Psoas muscle (tissue), 8 donors: ENCODE measurements around the gene SSBP2. TPM values are rescaled to one million over a fixed set of nuclear protein-coding genes. Genes with fewer than 3 reads are reported as not detected.
"Not testable (repeated sequence)": the region's sequence is repeated elsewhere in the genome, so short reads cannot be mapped to it uniquely, and the experiment has no call there.

Experiments used
- ATAC-seq, 4 donors: fragments of 200-7000 bp; cut with Tn5 transposase; one replicate each; pipeline ENCODE4 v1.9.1; 2020; ENCODE audit warnings: moderate library complexity in 3 of 4, mild to moderate bottlenecking in 2 of 4
- DNase-seq, 2 donors: peaks; one replicate each; pipeline ENCODE4 v3.0.0-alpha.2; 2020
- H3K27ac ChIP-seq: fragments of 200-600 bp; one replicate; pipeline ENCODE4 v1.8.0; 2022
- H3K27me3 ChIP-seq, 3 donors: fragments of 200-600 bp in 1 of 3; one replicate each; pipeline versions ENCODE4 v1.6.1 to v1.8.0; 2013 to 2022; ENCODE audit warnings: low read length in 2 of 3, mild to moderate bottlenecking in 2 of 3, moderate library complexity in 1 of 3; ENCODE audit not compliant: insufficient read depth in 3 of 3
- H3K36me3 ChIP-seq, 2 donors: fragments of 200-600 bp in 1 of 2; one replicate each; pipeline versions ENCODE4 v1.6.1 to v1.8.0; 2013 to 2022; ENCODE audit warnings: low read depth in 1 of 2, mild to moderate bottlenecking in 1 of 2, moderate library complexity in 1 of 2; ENCODE audit not compliant: insufficient read depth in 1 of 2
- H3K4me1 ChIP-seq: fragments of 200-600 bp; one replicate; pipeline ENCODE4 v1.8.0; 2022
- H3K4me3 ChIP-seq: fragments of 200-600 bp; one replicate; pipeline ENCODE4 v1.8.0; 2022; ENCODE audit warnings: mild to moderate bottlenecking
- H3K9me3 ChIP-seq: fragments of 200-600 bp; one replicate; pipeline ENCODE4 v1.8.0; 2022
- CTCF ChIP-seq: fragments of 200-600 bp; IDR thresholded peaks from one replicate; pipeline ENCODE4 v1.8.0; 2022; ENCODE audit warnings: antibody characterized with exemption
- WGBS, 3 donors: extraction: QIAGEN DNeasy Blood & Tissue Kit; methylation state at CpG; one replicate each; pipeline versions ENCODE4 v1.1.6 to v1.1.7; 2013; 5-methylcytosine and 5-hydroxymethylcytosine counted together
- intact Hi-C, 2 donors: fragments of 100-400 bp; cut with DNase I; formaldehyde crosslinking; loops; one replicate each; pipeline versions ENCODE4 v1.11.0 to v1.14.2; 2022
- polyA plus RNA-seq, 3 donors: library from polyadenylated mRNA; stranded (reverse); fragments of 200-250 nt; gene quantifications; one replicate each; pipeline ENCODE4 v1.2.3, GENCODE V29; 2013
- total RNA-seq, 4 donors: library from RNA; stranded (reverse); fragmentation: NEBNext Ultra II Directional in 2 of 4; extraction: Animal tissue kit (Norgen Biotek cat#: 25700) in 2 of 4; gene quantifications; one replicate each; pipeline versions ENCODE4 v1.2.1 to v1.2.4, GENCODE V29; 2021 to 2023
- donor health status: healthy with polysubstance abuse.
- donor health status: DM: no; HTN: no; CAD: no; lungs with moderate emphysema.
- donor health status: Bipolar disorder and iron deficiency.
- donor health status: healthy.
- donor health status: DM: yes; HTN: yes; CAD: no.
- donor health status: DM: no; HTN: no; CAD: no.
- donor health status: DM: no; HTN: no; CAD: no.
- donor health status: DM: yes; HTN: yes; CAD: no.

SSBP2 gene
- total and polyA plus RNA-seq, 7 donors: 18.2 to 42.6 (median 25.3) TPM

GRCh38 chr5:81685471-81685870 is 65.4 kb downstream of the SSBP2 start:
- H3K27ac ChIP-seq: no peak overlapping the region
- no peaks in the 10 kb centered on the region for H3K27me3 ChIP-seq
- no peak overlapping the region for H3K4me3 ChIP-seq
- no peaks in the 10 kb centered on the region for H3K36me3 ChIP-seq
- H3K4me1 ChIP-seq: peaks cover 5% of the 10 kb centered on the region
- DNase-seq (no peak), ATAC-seq (no peak)
- intact Hi-C loops: no loop called here
- no peak for TF ChIP-seq CTCF
- WGBS, 3 donors: 87 to 97% (median 91%) methylated on average over 2 of the region's 2 CpGs
- no peaks in the 10 kb centered on the region for H3K9me3 ChIP-seq

- peaks cover 7% of the 10 kb centered on the region for H3K4me1 ChIP-seq
- H3K9me3 ChIP-seq: no peaks in the 10 kb centered on the region
- no peak for TF ChIP-seq CTCF
- no peaks in the 10 kb centered on the region for H3K36me3 ChIP-seq
- no peak overlapping the region for H3K4me3 ChIP-seq
- no peaks in the 10 kb centered on the region for H3K27me3 ChIP-seq
- DNase-seq (no peak), ATAC-seq (no peak)
- H3K27ac ChIP-seq: no peak overlapping the region
- intact Hi-C loops: loop anchor here in 1 of 2 donors (10.0 kb wide), 1 partner anchor 45 kb away; no protein-coding TSS in a partner anchor
- WGBS, 3 donors: 98 to 100% (median 100%) methylated on average over 1 of the region's 1 CpG
Observed at GRCh38 chr5:81679885-81680284, 71.0 kb downstream of the SSBP2 start.

GRCh38 chr5:81675420-81675819 is 75.5 kb downstream of the SSBP2 start:
- Histone ChIP-seq H3K27me3 (no peaks in the 10 kb centered on the region), H3K27ac (no peak overlapping the region), H3K4me3 (no peak overlapping the region), H3K9me3 (no peaks in the 10 kb centered on the region), H3K36me3 (no peaks in the 10 kb centered on the region), H3K4me1 (peaks cover 14% of the 10 kb centered on the region)
- WGBS, 3 donors: 45 to 84% (median 51%) methylated on average over 3 of the region's 3 CpGs
- ATAC-seq (no peak), DNase-seq (no peak)
- no peak for TF ChIP-seq CTCF
- intact Hi-C loops: loop anchor here in 1 of 2 donors (10.0 kb wide), 1 partner anchor 49 kb away; no protein-coding TSS in a partner anchor

GRCh38 chr5:81665795-81666194 is 85.1 kb downstream of the SSBP2 start:
- Histone ChIP-seq H3K36me3 (no peaks in the 10 kb centered on the region), H3K9me3 (no peaks in the 10 kb centered on the region), H3K4me3 (no peak overlapping the region), H3K27me3 (no peaks in the 10 kb centered on the region), H3K4me1 (peaks cover 31% of the 10 kb centered on the region), H3K27ac (no peak overlapping the region)
- 15 to 55% (median 31%) methylated on average over 1 of the region's 1 CpG for WGBS, 3 donors
- no peak for TF ChIP-seq CTCF
- DNase-seq (no peak), ATAC-seq (peak in 3 of 4 donors; percentile 58 to 71 (median 60))
- intact Hi-C loops: no loop called here

GRCh38 chr5:81660624-81661023 is 90.3 kb downstream of the SSBP2 start:
- H3K27me3 ChIP-seq, H3K9me3 ChIP-seq, H3K4me3 ChIP-seq, ATAC-seq, H3K36me3 ChIP-seq, intact Hi-C loops, H3K27ac ChIP-seq, DNase-seq: not testable (repeated sequence)
- peaks cover 12% of the 10 kb centered on the region for H3K4me1 ChIP-seq
- 92 to 100% (median 100%) methylated on average over 1 of the region's 1 CpG for WGBS, 3 donors
